Stimulated activated naive CD4-positive, alpha-beta T cell (primary cell): ENCODE measurements around the gene RHBG.
"Not testable (repeated sequence)": the region's sequence is repeated elsewhere in the genome, so short reads cannot be mapped to it uniquely, and the experiment has no call there.

Source experiments
- DNase-seq, 6 experiments: peaks; one replicate each; lab custom pipeline; 2025; lab: John Stamatoyannopoulos, UW

RHBG gene

GRCh38 chr1:156359973-156360372, 9.0 kb upstream of the RHBG start:
- DNase-seq, result no peak

- no peak for DNase-seq
Measured at GRCh38 chr1:156360534-156360933, 8.5 kb upstream of the RHBG start.

- DNase-seq, result no peak
Measured at GRCh38 chr1:156365754-156366153, 3.3 kb upstream of the RHBG start.

- no peak for DNase-seq
Measured at GRCh38 chr1:156366378-156367166, 2.4 kb upstream of the RHBG start.

GRCh38 chr1:156367383-156368156, 1.4 kb upstream of the RHBG start:
- DNase-seq, result no peak

- no peak for DNase-seq
Measured at GRCh38 chr1:156368157-156368658, 803 bp upstream of the RHBG start.

- not testable (repeated sequence) for DNase-seq
Measured at GRCh38 chr1:156369685-156370286, 775 bp downstream of the RHBG start.

- no peak for DNase-seq
Measured at GRCh38 chr1:156371553-156372264, 2.7 kb downstream of the RHBG start.

- DNase-seq, result no peak
Measured at GRCh38 chr1:156372265-156372586, 3.2 kb downstream of the RHBG start.

GRCh38 chr1:156372876-156373275, 3.9 kb downstream of the RHBG start:
- DNase-seq, result no peak

GRCh38 chr1:156373546-156373945, 4.5 kb downstream of the RHBG start:
- DNase-seq, result no peak

GRCh38 chr1:156376146-156376545, 7.1 kb downstream of the RHBG start:
- DNase-seq, result no peak

GRCh38 chr1:156376958-156377919, 8.2 kb downstream of the RHBG start:
- DNase-seq, result no peak

GRCh38 chr1:156378557-156378956, 9.5 kb downstream of the RHBG start:
- DNase-seq, result no peak

- no peak for DNase-seq
Measured at GRCh38 chr1:156379420-156380165, 10.6 kb downstream of the RHBG start.

GRCh38 chr1:156382561-156382960, 13.6 kb downstream of the RHBG start:
- DNase-seq, result no peak

- peak in 5 of 6 experiments; percentile 21 to 41 (median 28) for DNase-seq
Measured at GRCh38 chr1:156383023-156383422, 14.0 kb downstream of the RHBG start.

- DNase-seq, result no peak
Measured at GRCh38 chr1:156384007-156384406, 15.0 kb downstream of the RHBG start.

- DNase-seq, result no peak
Measured at GRCh38 chr1:156384658-156385057, 15.6 kb downstream of the RHBG start.

GRCh38 chr1:156385534-156386031, 16.6 kb downstream of the RHBG start:
- peak; percentile 59 to 84 (median 72) for DNase-seq
